ENCODE measurements around the gene BDH1. TPM values are rescaled to one million over a fixed set of nuclear protein-coding genes. Genes with fewer than 3 reads are reported as not detected.
"Not testable (repeated sequence)": the region's sequence is repeated elsewhere in the genome, so short reads cannot be mapped to it uniquely, and the experiment has no call there.

The BDH1 gene
- polyA plus RNA-seq, 1 experiment = 6.5 TPM

DNA sequence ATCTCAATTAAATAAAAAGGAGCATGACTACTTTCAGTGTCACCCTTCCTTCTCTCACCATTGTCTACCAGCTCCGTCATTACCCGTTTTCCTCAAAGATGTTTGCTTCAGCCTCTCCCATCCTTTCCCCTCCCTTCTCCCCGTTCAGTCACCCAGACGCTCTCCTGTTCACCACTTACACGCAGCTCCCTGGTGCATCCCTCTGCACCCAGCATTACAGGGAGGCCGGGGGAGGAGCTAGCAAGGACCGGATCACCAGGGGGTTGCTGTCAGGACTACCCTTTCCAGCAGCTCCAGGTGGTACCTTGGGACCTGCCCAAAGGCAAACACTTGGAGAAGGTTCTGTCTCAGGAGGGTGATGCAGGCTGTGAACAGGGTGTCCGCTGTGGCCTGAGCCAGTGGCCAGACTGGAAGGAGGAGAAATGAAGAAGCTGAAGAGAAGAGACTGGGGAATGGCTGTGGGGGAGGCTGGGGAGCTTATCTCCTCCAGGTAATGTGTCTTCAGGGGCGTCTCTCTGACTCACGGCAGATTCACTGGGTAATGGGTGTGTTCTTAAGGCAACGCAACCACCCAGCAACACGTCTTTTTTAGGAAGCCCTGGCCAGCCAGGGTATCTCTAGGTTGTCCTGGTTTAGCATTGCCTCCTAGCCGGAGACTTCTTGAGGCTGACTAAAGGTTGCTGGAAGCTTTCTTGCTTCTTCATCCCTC lies 21.8 kb upstream of the BDH1 start:
- POLR2A ChIA-PET = no interaction called here
- TF ChIP-seq, protein P1, sequence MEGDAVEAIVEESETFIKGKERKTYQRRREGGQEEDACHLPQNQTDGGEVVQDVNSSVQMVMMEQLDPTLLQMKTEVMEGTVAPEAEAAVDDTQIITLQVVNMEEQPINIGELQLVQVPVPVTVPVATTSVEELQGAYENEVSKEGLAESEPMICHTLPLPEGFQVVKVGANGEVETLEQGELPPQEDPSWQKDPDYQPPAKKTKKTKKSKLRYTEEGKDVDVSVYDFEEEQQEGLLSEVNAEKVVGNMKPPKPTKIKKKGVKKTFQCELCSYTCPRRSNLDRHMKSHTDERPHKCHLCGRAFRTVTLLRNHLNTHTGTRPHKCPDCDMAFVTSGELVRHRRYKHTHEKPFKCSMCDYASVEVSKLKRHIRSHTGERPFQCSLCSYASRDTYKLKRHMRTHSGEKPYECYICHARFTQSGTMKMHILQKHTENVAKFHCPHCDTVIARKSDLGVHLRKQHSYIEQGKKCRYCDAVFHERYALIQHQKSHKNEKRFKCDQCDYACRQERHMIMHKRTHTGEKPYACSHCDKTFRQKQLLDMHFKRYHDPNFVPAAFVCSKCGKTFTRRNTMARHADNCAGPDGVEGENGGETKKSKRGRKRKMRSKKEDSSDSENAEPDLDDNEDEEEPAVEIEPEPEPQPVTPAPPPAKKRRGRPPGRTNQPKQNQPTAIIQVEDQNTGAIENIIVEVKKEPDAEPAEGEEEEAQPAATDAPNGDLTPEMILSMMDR (IDR thresholded peaks at IDR 0.05; ENCODE audit: insufficient read depth, low read depth, low read length) = no peak
- no peaks in the 10 kb centered on the region for H3K36me3 ChIP-seq (ENCODE audit: control insufficient read depth, insufficient read depth, low read length)
- CTCF ChIA-PET = interaction anchor here (1.1 to 2.7 kb wide), 4 partner anchors 10 to 21 kb away, joined by 3 to 11 read pairs (median 4); no protein-coding TSS in a partner anchor
- peaks cover 6% of the 10 kb centered on the region for H3K27me3 ChIP-seq (ENCODE audit: control insufficient read depth, insufficient read depth, low read length)
- no peak for DNase-seq (ENCODE audit: low read depth)
- H3K4me3 ChIP-seq (ENCODE audit: low read depth, low read length) = no peak overlapping the region

DNA sequence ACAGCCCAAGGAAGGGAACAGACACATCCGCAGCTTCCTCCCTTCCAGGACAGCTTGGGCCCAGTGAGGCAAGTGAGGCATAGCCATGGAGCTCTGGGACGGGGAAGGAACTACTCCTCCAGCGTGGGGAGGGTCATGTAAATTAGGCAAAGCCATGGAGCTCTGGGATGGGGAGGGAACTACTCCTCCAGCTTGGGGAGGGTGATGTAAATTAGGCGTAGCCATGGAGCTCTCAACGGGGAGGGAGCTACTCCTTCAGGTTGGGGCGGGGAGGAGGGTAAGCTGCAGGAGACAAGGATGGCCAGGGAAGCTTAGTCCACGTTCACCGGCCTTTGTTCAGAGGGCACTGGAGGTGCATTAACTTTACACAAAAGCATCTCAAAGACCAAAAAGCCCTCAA lies 21.1 kb upstream of the BDH1 start:
- H3K4me3 ChIP-seq (ENCODE audit: low read depth, low read length) = no peak overlapping the region
- no peaks in the 10 kb centered on the region for H3K36me3 ChIP-seq (ENCODE audit: control insufficient read depth, insufficient read depth, low read length)
- TF ChIP-seq, protein P1 (IDR thresholded peaks at IDR 0.05; ENCODE audit: insufficient read depth, low read depth, low read length) = no peak
- ChIA-PET POLR2A (no interaction called here), CTCF (interaction anchor here (0.6 to 2.7 kb wide), 3 partner anchors 14 to 22 kb away, joined by 3 to 11 read pairs (median 3); no protein-coding TSS in a partner anchor)
- peaks cover 6% of the 10 kb centered on the region for H3K27me3 ChIP-seq (ENCODE audit: control insufficient read depth, insufficient read depth, low read length)
- no peak for DNase-seq (ENCODE audit: low read depth)

DNA sequence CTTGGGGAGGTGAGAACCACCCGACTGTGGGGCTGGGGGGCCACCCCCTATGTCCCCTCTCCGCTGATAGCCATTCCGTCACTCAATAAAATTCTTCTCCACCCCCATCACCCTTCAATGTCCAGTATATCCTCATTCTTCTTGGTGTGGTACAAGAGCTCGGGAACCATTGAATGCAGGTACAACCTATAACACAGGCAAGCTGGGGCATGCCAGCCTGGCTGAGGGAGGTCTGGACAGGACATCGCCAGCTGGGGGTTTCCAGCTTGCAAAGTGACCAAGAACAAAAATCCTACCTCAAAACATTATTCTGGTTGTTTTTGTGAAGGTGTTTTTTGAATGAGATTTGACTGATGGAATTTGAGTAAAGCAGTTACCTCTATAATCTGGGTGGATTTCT lies 19.6 kb upstream of the BDH1 start:
- POLR2A ChIA-PET = no interaction called here
- TF ChIP-seq, protein P1 (IDR thresholded peaks at IDR 0.05; ENCODE audit: insufficient read depth, low read depth, low read length) = no peak
- Histone ChIP-seq H3K27me3 (ENCODE audit: control insufficient read depth, insufficient read depth, low read length) (peaks cover 6% of the 10 kb centered on the region), H3K4me3 (ENCODE audit: low read depth, low read length) (no peak overlapping the region), H3K36me3 (ENCODE audit: control insufficient read depth, insufficient read depth, low read length) (no peaks in the 10 kb centered on the region)
- DNase-seq (ENCODE audit: low read depth) = no peak
- CTCF ChIA-PET = interaction anchor here (1.5 kb wide), 1 partner anchor 24 kb away, joined by 5 read pairs; no protein-coding TSS in a partner anchor

DNA sequence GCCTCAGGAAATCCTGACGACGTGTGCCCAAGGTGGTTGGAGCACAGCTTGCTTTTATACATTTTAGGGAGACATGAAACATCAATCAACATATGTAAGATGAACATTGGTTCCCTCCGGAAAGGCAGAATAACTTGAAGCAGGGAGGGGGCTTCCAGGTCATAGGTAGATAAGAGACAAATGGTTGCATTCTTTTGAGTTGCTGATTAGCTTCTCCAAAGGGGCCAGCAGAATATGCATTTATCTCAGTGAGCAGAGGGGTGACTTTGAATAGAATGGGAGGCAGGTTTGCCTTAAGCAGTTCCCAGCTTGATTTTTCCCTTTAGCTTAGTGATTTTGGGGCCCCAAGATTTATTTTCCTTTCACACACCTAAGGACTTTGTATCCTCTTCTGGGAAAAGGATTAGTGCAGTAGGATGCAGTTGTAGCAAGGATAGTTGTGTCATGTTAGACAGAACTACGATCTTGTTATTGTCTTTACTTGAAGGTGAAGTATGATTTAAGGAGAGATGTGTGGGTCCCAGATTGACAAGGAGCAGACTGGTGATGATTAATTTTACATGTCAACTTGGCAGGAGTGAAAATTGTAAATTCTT lies 18.7 kb upstream of the BDH1 start:
- DNase-seq (ENCODE audit: low read depth); H3K27me3 ChIP-seq (ENCODE audit: control insufficient read depth, insufficient read depth, low read length); H3K36me3 ChIP-seq (ENCODE audit: control insufficient read depth, insufficient read depth, low read length); H3K4me3 ChIP-seq (ENCODE audit: low read depth, low read length); POLR2A ChIA-PET: not testable (repeated sequence)
- CTCF ChIA-PET = interaction anchor here (1.1 to 1.5 kb wide), 3 partner anchors 10 to 25 kb away, joined by 4 to 5 read pairs (median 4); no protein-coding TSS in a partner anchor

DNA sequence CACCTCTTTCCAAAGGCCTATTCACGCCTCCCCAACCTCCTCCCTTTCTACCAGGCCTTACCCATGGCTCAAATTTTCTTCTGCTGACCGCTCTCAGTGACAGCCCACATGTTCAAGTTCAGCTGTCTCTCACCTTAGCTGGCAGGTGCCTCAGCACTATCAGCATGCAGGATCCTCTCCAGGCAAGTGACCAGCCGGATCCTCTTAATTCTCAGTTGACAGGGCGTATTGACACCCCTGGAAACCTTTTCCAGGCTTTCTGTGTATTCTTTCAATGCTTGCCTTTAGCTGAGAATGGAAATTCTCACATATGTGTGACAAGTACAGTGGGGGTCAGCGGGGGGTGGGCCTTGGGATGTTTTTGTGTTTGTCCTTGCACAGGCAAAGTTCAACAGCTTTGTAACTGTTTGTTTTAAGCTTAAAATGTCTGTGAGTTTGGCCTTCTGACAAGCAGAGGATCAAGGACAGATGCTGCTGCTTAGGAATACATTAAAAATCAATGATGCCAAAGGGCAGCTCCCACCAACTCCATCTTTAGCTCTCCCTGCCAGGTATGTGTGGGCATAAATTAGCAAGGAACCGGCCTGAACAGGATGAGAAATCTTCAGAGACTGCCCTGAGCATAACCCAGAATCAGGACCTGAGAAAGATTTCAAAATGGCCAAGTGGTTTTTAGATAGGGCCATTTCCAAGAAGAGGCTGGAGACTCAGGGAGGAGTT lies 17.4 kb upstream of the BDH1 start:
- ChIA-PET CTCF (interaction anchor here (1.7 kb wide), 1 partner anchor 25 kb away, joined by 9 read pairs; no protein-coding TSS in a partner anchor), POLR2A (no interaction called here)
- peaks cover 6% of the 10 kb centered on the region for H3K27me3 ChIP-seq (ENCODE audit: control insufficient read depth, insufficient read depth, low read length)
- TF ChIP-seq, protein P1 (IDR thresholded peaks at IDR 0.05; ENCODE audit: insufficient read depth, low read depth, low read length) = no peak
- DNase-seq (ENCODE audit: low read depth) = no peak
- no peak overlapping the region for H3K4me3 ChIP-seq (ENCODE audit: low read depth, low read length)
- H3K36me3 ChIP-seq (ENCODE audit: control insufficient read depth, insufficient read depth, low read length) = no peaks in the 10 kb centered on the region

DNA sequence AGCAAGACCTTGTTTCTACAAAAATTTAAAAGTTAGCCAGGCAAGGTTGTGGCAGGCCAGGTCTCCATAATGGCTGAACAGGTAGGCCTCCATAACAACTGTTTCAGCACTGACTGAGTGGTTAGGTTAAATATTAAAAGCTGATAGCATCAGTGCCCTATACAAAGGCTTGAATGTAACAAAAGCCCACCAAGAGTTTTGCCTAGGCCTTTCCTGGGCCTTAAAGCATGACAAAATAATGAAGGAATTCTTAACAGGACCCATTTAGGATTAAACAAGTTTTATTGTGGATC lies 16.1 kb upstream of the BDH1 start:
- H3K27me3 ChIP-seq (ENCODE audit: control insufficient read depth, insufficient read depth, low read length) = peaks cover 12% of the 10 kb centered on the region
- CTCF ChIA-PET = interaction anchor here (0.8 to 1.7 kb wide), 3 partner anchors 8 to 27 kb away, joined by 3 to 9 read pairs (median 3); no protein-coding TSS in a partner anchor
- H3K4me3 ChIP-seq (ENCODE audit: low read depth, low read length); H3K36me3 ChIP-seq (ENCODE audit: control insufficient read depth, insufficient read depth, low read length); POLR2A ChIA-PET; DNase-seq (ENCODE audit: low read depth): not testable (repeated sequence)

DNA sequence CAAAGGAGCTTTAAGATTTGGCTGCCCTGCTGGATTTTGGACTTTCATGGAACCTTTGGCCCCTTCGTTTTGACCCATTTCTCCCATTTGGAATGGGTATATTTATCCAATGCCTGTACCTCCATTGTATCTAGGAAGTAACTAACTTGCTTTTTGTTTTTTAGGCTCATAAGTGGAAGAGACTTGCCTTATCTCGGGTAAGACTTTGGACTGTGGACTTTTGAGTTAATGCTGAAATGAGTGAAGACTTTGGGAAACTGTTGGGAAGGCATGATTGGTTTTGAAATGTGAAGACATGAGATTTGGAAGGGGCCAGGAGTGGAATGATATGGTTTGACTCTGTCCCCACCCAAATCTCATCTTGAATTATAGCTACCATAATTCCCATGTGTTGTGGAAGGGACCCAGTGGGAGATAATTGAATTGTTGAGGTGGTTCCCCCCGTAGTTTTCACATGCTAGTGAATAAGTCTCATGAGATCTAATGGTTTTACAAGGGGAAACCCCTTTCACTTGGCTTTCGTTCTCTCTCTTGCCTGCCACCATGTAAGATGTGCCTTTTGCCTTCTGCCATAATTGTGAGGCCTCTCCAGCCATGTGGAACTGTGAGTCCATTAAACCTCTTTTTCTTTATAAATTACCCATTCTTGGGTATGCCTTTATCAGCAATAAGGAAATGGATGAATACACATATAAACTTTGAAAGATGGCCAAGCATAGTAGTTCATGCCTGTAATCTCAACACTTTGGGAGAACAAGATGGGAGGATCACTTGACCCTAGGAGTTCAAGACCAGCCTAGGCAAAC lies 15.5 kb upstream of the BDH1 start:
- H3K36me3 ChIP-seq (ENCODE audit: control insufficient read depth, insufficient read depth, low read length); H3K4me3 ChIP-seq (ENCODE audit: low read depth, low read length); POLR2A ChIA-PET; DNase-seq (ENCODE audit: low read depth): not testable (repeated sequence)
- CTCF ChIA-PET = interaction anchor here (1.3 to 1.7 kb wide), 2 partner anchors 23 to 27 kb away, joined by 3 to 9 read pairs; no protein-coding TSS in a partner anchor
- H3K27me3 ChIP-seq (ENCODE audit: control insufficient read depth, insufficient read depth, low read length) = peaks cover 12% of the 10 kb centered on the region

DNA sequence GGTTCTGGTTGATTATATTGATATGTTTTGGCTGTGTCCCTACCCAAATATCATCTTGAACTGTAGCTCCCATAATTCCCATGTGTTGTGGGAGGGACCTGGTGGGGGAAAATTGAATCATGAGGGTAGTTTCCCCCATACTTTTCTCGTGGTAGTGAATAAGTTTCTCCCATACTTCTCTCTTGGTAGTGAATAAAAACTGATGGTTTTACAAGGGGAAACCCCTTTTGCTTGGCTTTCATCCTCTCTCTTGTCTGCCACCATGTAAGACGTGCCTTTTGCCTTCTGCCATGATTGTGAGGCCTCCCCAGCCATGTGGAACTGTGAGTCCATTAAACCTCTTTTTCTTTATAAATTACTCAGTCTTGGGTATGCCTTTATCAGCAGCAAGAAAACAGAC lies 13.7 kb upstream of the BDH1 start:
- CTCF ChIA-PET = not testable (repeated sequence)

More for the DNA sequence above, 13.7 kb upstream of the BDH1 start:
- H3K36me3 ChIP-seq (ENCODE audit: control insufficient read depth, insufficient read depth, low read length); DNase-seq (ENCODE audit: low read depth); POLR2A ChIA-PET; H3K27me3 ChIP-seq (ENCODE audit: control insufficient read depth, insufficient read depth, low read length); H3K4me3 ChIP-seq (ENCODE audit: low read depth, low read length): not testable (repeated sequence)
